HL-60 (cell line): ENCODE results near the gene C19orf81.

ENCODE experiments used
- CTCF ChIP-seq: IDR thresholded peaks from one replicate; pipeline ENCODE4 v1.5.1; 2011; ENCODE audit warnings: low read length, control low read depth, inconsistent platforms; ENCODE audit not compliant: insufficient read depth
- POLR2AphosphoS5 ChIP-seq: IDR thresholded peaks from 2 replicates; pipeline ENCODE4 v1.6.1; 2012; ENCODE audit warnings: low read depth
- REST ChIP-seq: IDR thresholded peaks from 2 replicates; pipeline ENCODE4 v1.6.1; 2012; ENCODE audit warnings: low read depth; ENCODE audit not compliant: insufficient replicate concordance

GRCh38 chr19:50647879-50648615 is 1.2 kb upstream of the C19orf81 start:
- TF ChIP-seq CTCF (no peak), REST (no peak), POLR2AphosphoS5 (no peak)
